GM12878 (cell line): Measurements from ENCODE around the gene ASIC1. TPM values are rescaled to one million over a fixed set of nuclear protein-coding genes. Genes with fewer than 3 reads are reported as not detected.

Experiments used
- ATAC-seq: fragments of 200-7000 bp; cut with Tn5 transposase; 3 replicates; pipeline ENCODE4 v1.9.1; 2020; ENCODE audit warnings: mild to moderate bottlenecking, moderate library complexity
- BruUV-seq: library from RNA; stranded (reverse); fragments of 400-500 nt; replicated peaks from 2 replicates; lab custom pipeline; 2021; lab: Mats Ljungman, UMichigan
- CTCF ChIA-PET: fragments of 300-600 bp; sonication (Branson Sonifier 250); formaldehyde crosslinking; extraction: SDS; loops from one replicate; lab custom pipeline; 2021; ENCODE audit warnings: inconsistent platforms; lab: Yijun Ruan, JAX
- POLR2A ChIA-PET: fragments of 350-600 bp; formaldehyde crosslinking; extraction: SDS; loops from one replicate; lab custom pipeline; 2021; ENCODE audit warnings: inconsistent platforms; lab: Charles Lee
- RAD21 ChIA-PET: fragments of 300-600 bp; sonication (Branson Sonifier 250); formaldehyde crosslinking; loops from one replicate; lab custom pipeline; 2023; ENCODE audit warnings: antibody characterized with exemption; ENCODE audit not compliant: unreplicated experiment; lab: Charles Lee
- SMC1A ChIA-PET: fragments of 300-600 bp; sonication (Branson Sonifier 250); formaldehyde crosslinking; loops from one replicate; lab custom pipeline; 2023; ENCODE audit not compliant: unreplicated experiment, uncharacterized antibody; lab: Charles Lee
- DNase-seq: peaks from one replicate; pipeline ENCODE4 v3.0.0-alpha.2; 2011; ENCODE audit warnings: low read depth, low spot score
- FAIRE-seq: peaks from 3 replicates; lab custom pipeline; 2011; peaks lifted over from hg19 to GRCh38; lab: Jason Lieb, UNC
- H2AFZ ChIP-seq: 2 replicates; pipeline ENCODE4 v1.6.0; 2011; ENCODE audit warnings: low read depth, low read length, control low read depth; ENCODE audit not compliant: control insufficient read depth
- H3K27ac ChIP-seq: 2 replicates; pipeline ENCODE4 v1.5.1; 2011; ENCODE audit warnings: control low read depth; ENCODE audit not compliant: control insufficient read depth, insufficient read depth
- H3K27me3 ChIP-seq, 2 experiments: replicated peaks in 1 of 2; 2 replicates each; pipeline versions ENCODE4 v1.6.0 to v1.6.1; 2011; ENCODE audit warnings: low read length in 1 of 2; ENCODE audit not compliant: control insufficient read depth in 2 of 2, insufficient read depth in 2 of 2
- H3K36me3 ChIP-seq, 2 experiments: 2 replicates each; pipeline ENCODE4 v1.5.1; 2011; ENCODE audit warnings: low read length in 1 of 2; ENCODE audit not compliant: control insufficient read depth in 2 of 2, insufficient read depth in 2 of 2
- H3K4me1 ChIP-seq: 2 replicates; pipeline ENCODE4 v1.6.1; 2011; ENCODE audit warnings: mild to moderate bottlenecking, low read length, moderate library complexity, mixed read lengths; ENCODE audit not compliant: control insufficient read depth, insufficient read depth
- H3K4me2 ChIP-seq: 2 replicates; pipeline ENCODE4 v1.6.0; 2011; ENCODE audit warnings: control low read depth; ENCODE audit not compliant: control insufficient read depth, insufficient read depth
- H3K4me3 ChIP-seq: fragments of 200-600 bp; sonication (generic); 2 replicates; pipeline ENCODE4 v1.5.1; 2016
- H3K79me2 ChIP-seq: 2 replicates; pipeline ENCODE4 v1.6.0; 2011; ENCODE audit warnings: low read length; ENCODE audit not compliant: control insufficient read depth, insufficient read depth
- H3K9ac ChIP-seq: 2 replicates; pipeline ENCODE4 v1.8.0; 2011; ENCODE audit warnings: low read length, control low read depth, mixed read lengths; ENCODE audit not compliant: control insufficient read depth, insufficient read depth
- H3K9me3 ChIP-seq: replicated peaks from 3 replicates; pipeline ENCODE4 v1.5.1; 2011; ENCODE audit warnings: mild to moderate bottlenecking, low read length; ENCODE audit not compliant: control insufficient read depth, insufficient read depth
- H4K20me1 ChIP-seq: 2 replicates; pipeline ENCODE4 v1.6.0; 2011; ENCODE audit not compliant: control insufficient read depth, insufficient read depth
- BHLHE40 ChIP-seq, 2 experiments: fragments of 450-650 bp in 1 of 2; IDR thresholded peaks; 2 replicates each; pipeline ENCODE4 v1.6.1; 2011 to 2017; ENCODE audit warnings: low read depth in 2 of 2, borderline replicate concordance in 1 of 2, improper control_type of control experiment in 1 of 2, low read length in 1 of 2, mild to moderate bottlenecking in 1 of 2
- EED ChIP-seq: sonication (generic); IDR thresholded peaks from 2 replicates; pipeline ENCODE4 v1.6.1; 2016; ENCODE audit warnings: antibody characterized with exemption, low read depth
- GATAD2B ChIP-seq: fragments of 450-650 bp; conservative IDR thresholded peaks from 2 replicates; pipeline ENCODE4 v1.6.1; 2017; ENCODE audit warnings: low read depth, mild to moderate bottlenecking, moderate library complexity
- IKZF1 ChIP-seq: fragments of 450-650 bp; conservative IDR thresholded peaks from 2 replicates; pipeline ENCODE4 v1.6.1; 2017; ENCODE audit warnings: antibody characterized with exemption, mild to moderate bottlenecking
- MEF2B ChIP-seq: fragments of 450-650 bp; IDR thresholded peaks from 2 replicates; pipeline ENCODE4 v1.6.1; 2018; ENCODE audit warnings: mild to moderate bottlenecking, moderate library complexity; ENCODE audit not compliant: partially characterized antibody, poor library complexity, severe bottlenecking
- NR2C2 ChIP-seq: IDR thresholded peaks from 2 replicates; pipeline ENCODE4 v1.6.1; 2011; ENCODE audit warnings: borderline replicate concordance, low read depth; ENCODE audit not compliant: control insufficient read depth, insufficient read length
- POLR2A ChIP-seq: IDR thresholded peaks from 2 replicates; pipeline ENCODE4 v1.6.1; 2011; ENCODE audit warnings: low read depth, mild to moderate bottlenecking, low read length
- SREBF2 ChIP-seq: IDR thresholded peaks from 2 replicates; pipeline ENCODE4 v1.6.1; 2012; ENCODE audit warnings: mild to moderate bottlenecking, low read length
- YBX1 ChIP-seq: fragments of 450-650 bp; IDR thresholded peaks from 2 replicates; pipeline ENCODE4 v1.6.1; 2016; ENCODE audit warnings: antibody characterized with exemption
- WGBS: methylation state at CpG from one replicate; pipeline ENCODE4 v1.1.6; 2016; ENCODE audit warnings: low lambda C conversion rate; ENCODE audit not compliant: insufficient replicate concordance, insufficient coverage; ENCODE audit errors: missing lambda C conversion rate; 5-methylcytosine and 5-hydroxymethylcytosine counted together
- in situ Hi-C: fragments of 300-500 bp; cut with MboI; formaldehyde crosslinking; loops from 9 replicates; pipeline ENCODE4 v1.14.3; 2018; ENCODE audit warnings: mixed read lengths
- intact Hi-C: fragments of 100-400 bp; cut with micrococcal nuclease; formaldehyde crosslinking; loops from one replicate; pipeline ENCODE4 v1.14.2; 2022; ENCODE audit not compliant: unreplicated experiment
- polyA plus RNA-seq, 11 experiments: library from polyadenylated mRNA; depleted of rRNA in 4 of 11; unstranded in 6 of 11; stranded (reverse) in 5 of 11; fragments of >200 nt; fragmentation: Nextera tagmentation in 4 of 11; fragmentation: Illumina TruSeq in 1 of 11; extraction: Ambion mirVana in 4 of 11; extraction: Trizol in 1 of 11; gene quantifications; 1 replicate in 1 of 11; 2 replicates in 10 of 11; pipeline versions ENCODE4 v1.2.1 to v1.2.3, GENCODE V29; 2011 to 2016; ENCODE audit warnings: inconsistent platforms in 2 of 11, missing spikeins in 2 of 11, low read depth in 1 of 11
- total RNA-seq, 4 experiments: library from RNA; depleted of rRNA in 3 of 4; stranded (reverse); fragments of >200 nt in 3 of 4; fragmentation: Illumina TruSeq in 1 of 4; extraction: Trizol in 1 of 4; gene quantifications; 2 replicates each; pipeline versions ENCODE4 v1.2.1 to v1.2.3, GENCODE V29; 2013 to 2021
- TF ChIP-seq, protein P1 (sequence below): fragments of 450-650 bp; IDR thresholded peaks from 2 replicates; pipeline ENCODE4 v1.6.1; 2017; ENCODE audit warnings: antibody characterized with exemption, mild to moderate bottlenecking, moderate library complexity
- TF ChIP-seq, protein P2 (sequence below): fragments of 450-650 bp; IDR thresholded peaks from 2 replicates; pipeline ENCODE4 v1.6.1; 2017; ENCODE audit warnings: mild to moderate bottlenecking

ASIC1 gene
- total and polyA plus RNA-seq, 10 of the 15 experiments (the other 5 are each of a cell fraction or from before 2014, with no cell fraction given), result 0.02 to 0.28 (median 0.21) TPM; not detected in 4

DNA sequence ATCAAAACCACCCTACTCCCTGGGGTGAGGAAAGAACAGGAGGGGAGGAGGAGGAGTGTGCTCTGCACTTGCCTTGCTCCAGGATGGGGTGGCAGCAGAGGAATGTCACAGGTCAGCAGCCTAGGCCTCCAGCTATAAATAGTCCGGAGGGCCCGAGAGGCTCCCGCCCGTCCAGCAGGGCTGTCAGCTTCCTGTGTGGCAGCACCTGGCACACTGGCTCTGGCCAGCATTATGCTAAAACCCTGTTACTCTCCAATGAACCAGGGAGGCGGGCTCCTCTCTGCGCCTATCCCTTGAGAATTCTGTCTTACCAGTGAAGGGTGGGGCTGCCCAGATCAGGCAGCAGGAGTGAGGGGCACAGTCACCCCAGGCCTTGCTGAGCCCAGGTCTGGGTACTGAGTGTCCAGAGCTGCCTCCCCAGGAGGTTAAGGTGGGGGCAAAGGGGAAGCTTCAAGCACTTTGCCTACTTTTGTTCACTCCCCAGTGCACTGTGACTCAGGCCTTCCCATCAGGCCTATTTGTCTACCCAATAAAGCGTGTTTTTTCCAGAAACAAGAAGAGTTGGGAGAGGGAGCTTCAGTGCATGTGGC is 53.5 kb downstream of the ASIC1 start:
- H3K4me1 ChIP-seq, result peaks cover 21% of the 10 kb centered on the region

More for the DNA sequence above, 53.5 kb downstream of the ASIC1 start:
- Histone ChIP-seq H3K27ac (peak overlapping the region; percentile 85), H2AFZ (peak overlapping the region; percentile 78), H3K36me3 (no peaks in the 10 kb centered on the region; a peak in 1 of 4 replicates), H3K27me3 (no peaks in the 10 kb centered on the region), H3K79me2 (peaks cover 30% of the 10 kb centered on the region), H3K9me3 (no peaks in the 10 kb centered on the region), H3K9ac (peak overlapping the region; percentile 69), H3K4me3 (peak overlapping the region; percentile 73), H4K20me1 (no peaks in the 10 kb centered on the region), H3K4me2 (peak overlapping the region; percentile 99)
- 0% methylated on average over 7 of the region's 7 CpGs for WGBS
- ChIA-PET POLR2A (interaction anchor here (0.6 to 5.0 kb wide), 18 partner anchors 12 to 947 kb away, joined by 3 to 72 read pairs (median 6); partner anchors contain the start of genes CERS5, LIMA1, RACGAP1 and SMARCD1), RAD21 (interaction anchor here (0.7 to 5.1 kb wide), 26 partner anchors 8 to 653 kb away, joined by 3 to 66 read pairs (median 5); partner anchors contain the start of genes ATF1, CERS5, GPD1 and RACGAP1), SMC1A (interaction anchor here (0.8 to 4.8 kb wide), 28 partner anchors 8 to 356 kb away, joined by 3 to 36 read pairs (median 6); partner anchors contain the start of genes CERS5 and SMARCD1), CTCF (interaction anchor here (0.7 to 13.0 kb wide), 46 partner anchors 9 to 1142 kb away, joined by 3 to 257 read pairs (median 9); partner anchors contain the start of genes CERS5, GPD1, RACGAP1 and SMARCD1)
- intact Hi-C loops (loop anchor here (1.0 kb wide), 1 partner anchor 56 kb away; the partner anchor contains the start of gene CERS5), in situ Hi-C loops (no loop called here)
- BruUV-seq, result no TSS peak
- TF ChIP-seq NR2C2, result no peak
- TF ChIP-seq YBX1, result no peak
- no peak for TF ChIP-seq SREBF2
- TF ChIP-seq, protein P1, sequence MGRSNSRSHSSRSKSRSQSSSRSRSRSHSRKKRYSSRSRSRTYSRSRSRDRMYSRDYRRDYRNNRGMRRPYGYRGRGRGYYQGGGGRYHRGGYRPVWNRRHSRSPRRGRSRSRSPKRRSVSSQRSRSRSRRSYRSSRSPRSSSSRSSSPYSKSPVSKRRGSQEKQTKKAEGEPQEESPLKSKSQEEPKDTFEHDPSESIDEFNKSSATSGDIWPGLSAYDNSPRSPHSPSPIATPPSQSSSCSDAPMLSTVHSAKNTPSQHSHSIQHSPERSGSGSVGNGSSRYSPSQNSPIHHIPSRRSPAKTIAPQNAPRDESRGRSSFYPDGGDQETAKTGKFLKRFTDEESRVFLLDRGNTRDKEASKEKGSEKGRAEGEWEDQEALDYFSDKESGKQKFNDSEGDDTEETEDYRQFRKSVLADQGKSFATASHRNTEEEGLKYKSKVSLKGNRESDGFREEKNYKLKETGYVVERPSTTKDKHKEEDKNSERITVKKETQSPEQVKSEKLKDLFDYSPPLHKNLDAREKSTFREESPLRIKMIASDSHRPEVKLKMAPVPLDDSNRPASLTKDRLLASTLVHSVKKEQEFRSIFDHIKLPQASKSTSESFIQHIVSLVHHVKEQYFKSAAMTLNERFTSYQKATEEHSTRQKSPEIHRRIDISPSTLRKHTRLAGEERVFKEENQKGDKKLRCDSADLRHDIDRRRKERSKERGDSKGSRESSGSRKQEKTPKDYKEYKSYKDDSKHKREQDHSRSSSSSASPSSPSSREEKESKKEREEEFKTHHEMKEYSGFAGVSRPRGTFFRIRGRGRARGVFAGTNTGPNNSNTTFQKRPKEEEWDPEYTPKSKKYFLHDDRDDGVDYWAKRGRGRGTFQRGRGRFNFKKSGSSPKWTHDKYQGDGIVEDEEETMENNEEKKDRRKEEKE, result no peak
- TF ChIP-seq MEF2B, result peak; percentile 27
- TF ChIP-seq IKZF1, result 0 out of 2 replicates have a peak, but pooled peaks have one; percentile 4
- peak in 1 of 2 experiments; percentile 3; a peak in 1 of 4 replicates for TF ChIP-seq BHLHE40 (IDR thresholded peaks at IDR 0.05; ENCODE audit: borderline replicate concordance in 1 of 2, low read depth in 2 of 2, low read length in 1 of 2)
- TF ChIP-seq GATAD2B, result peak; percentile 34; the same call in 1 of the 2 replicates
- TF ChIP-seq POLR2A, result no peak
- TF ChIP-seq, protein P2, sequence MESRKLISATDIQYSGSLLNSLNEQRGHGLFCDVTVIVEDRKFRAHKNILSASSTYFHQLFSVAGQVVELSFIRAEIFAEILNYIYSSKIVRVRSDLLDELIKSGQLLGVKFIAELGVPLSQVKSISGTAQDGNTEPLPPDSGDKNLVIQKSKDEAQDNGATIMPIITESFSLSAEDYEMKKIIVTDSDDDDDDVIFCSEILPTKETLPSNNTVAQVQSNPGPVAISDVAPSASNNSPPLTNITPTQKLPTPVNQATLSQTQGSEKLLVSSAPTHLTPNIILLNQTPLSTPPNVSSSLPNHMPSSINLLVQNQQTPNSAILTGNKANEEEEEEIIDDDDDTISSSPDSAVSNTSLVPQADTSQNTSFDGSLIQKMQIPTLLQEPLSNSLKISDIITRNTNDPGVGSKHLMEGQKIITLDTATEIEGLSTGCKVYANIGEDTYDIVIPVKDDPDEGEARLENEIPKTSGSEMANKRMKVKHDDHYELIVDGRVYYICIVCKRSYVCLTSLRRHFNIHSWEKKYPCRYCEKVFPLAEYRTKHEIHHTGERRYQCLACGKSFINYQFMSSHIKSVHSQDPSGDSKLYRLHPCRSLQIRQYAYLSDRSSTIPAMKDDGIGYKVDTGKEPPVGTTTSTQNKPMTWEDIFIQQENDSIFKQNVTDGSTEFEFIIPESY, result no peak
- TF ChIP-seq EED, result peak; percentile 19; the same call in 1 of the 2 replicates
- ATAC-seq (peak; percentile 43), DNase-seq (peak; percentile 48), FAIRE-seq (peak; percentile 52)
